K562 (cell line): ENCODE data around the gene PSMB7. TPM values are rescaled to one million over a fixed set of nuclear protein-coding genes. Genes with fewer than 3 reads are reported as not detected.

Experiments used
- ATAC-seq: fragments of 200-7000 bp; cut with Tn5 transposase; 3 replicates; pipeline ENCODE4 v1.9.1; 2020; ENCODE audit warnings: moderate library complexity
- BruUV-seq: library from RNA; stranded (reverse); fragments of 400-500 nt; replicated peaks from 2 replicates; lab custom pipeline; 2021; lab: Mats Ljungman, UMichigan
- CTCF ChIA-PET: fragments of 300-600 bp; formaldehyde crosslinking; extraction: SDS; loops from one replicate; lab custom pipeline; 2021; ENCODE audit warnings: low intra/inter-chr PET ratio; lab: Yijun Ruan, JAX
- POLR2A ChIA-PET: fragments of 300-600, 350-650 bp; sonication (Branson Sonifier 250); formaldehyde crosslinking; extraction: SDS; loops from one replicate; lab custom pipeline; 2021; ENCODE audit warnings: antibody characterized with exemption, inconsistent platforms; lab: Yijun Ruan, JAX
- DNase-seq, 4 experiments: peaks; one replicate each; pipeline versions ENCODE4 v3.0.0 to v3.0.0-alpha.2; 2011 to 2018; ENCODE audit warnings: low spot score in 3 of 4, mixed read lengths in 3 of 4; ENCODE audit errors: extremely low read depth in 1 of 4
- FAIRE-seq: peaks from 2 replicates; lab custom pipeline; 2011; peaks lifted over from hg19 to GRCh38; lab: Jason Lieb, UNC
- H2AFZ ChIP-seq: 2 replicates; pipeline ENCODE4 v1.6.0; 2011; ENCODE audit warnings: low read depth, low read length, control low read depth, inconsistent platforms
- H3K27ac ChIP-seq: fragments of 200-600 bp; 3 replicates; pipeline ENCODE4 v1.8.0; 2011; ENCODE audit warnings: low read depth, mild to moderate bottlenecking, control low read depth, inconsistent platforms, low read length, moderate library complexity, mixed read lengths; ENCODE audit errors: extremely low read depth
- H3K27me3 ChIP-seq, 2 experiments: fragments of 300-600 bp in 1 of 2; 2 replicates in 1 of 2; 3 replicates in 1 of 2; pipeline versions ENCODE4 v1.6.0 to v1.8.0; 2011; ENCODE audit warnings: inconsistent platforms in 2 of 2, low read length in 2 of 2, mild to moderate bottlenecking in 1 of 2, mixed read lengths in 1 of 2, moderate library complexity in 1 of 2; ENCODE audit not compliant: control insufficient read depth in 2 of 2, insufficient read depth in 2 of 2
- H3K36me3 ChIP-seq: fragments of 300-600 bp; 3 replicates; pipeline ENCODE4 v1.8.0; 2011; ENCODE audit warnings: mild to moderate bottlenecking, low read length, inconsistent platforms; ENCODE audit not compliant: control insufficient read depth, insufficient read depth
- H3K4me1 ChIP-seq, 2 experiments: fragments of 200-600 bp in 1 of 2; replicated peaks in 1 of 2; 2 replicates in 1 of 2; 3 replicates in 1 of 2; pipeline versions ENCODE4 v1.5.1 to v1.8.0; 2011; ENCODE audit warnings: inconsistent platforms in 2 of 2, low read length in 2 of 2, mild to moderate bottlenecking in 1 of 2, mixed read lengths in 1 of 2, moderate library complexity in 1 of 2; ENCODE audit not compliant: control insufficient read depth in 2 of 2, insufficient read depth in 2 of 2
- H3K4me2 ChIP-seq: 2 replicates; pipeline ENCODE4 v1.6.1; 2011; ENCODE audit warnings: low read length, control low read depth, inconsistent platforms, mixed read lengths; ENCODE audit not compliant: insufficient read depth
- H3K4me3 ChIP-seq: fragments of 200-600 bp; sonication (generic), shearing (Covaris generic); 2 replicates; pipeline ENCODE4 v1.5.1; 2016; ENCODE audit warnings: control low read depth, inconsistent platforms
- H3K79me2 ChIP-seq: fragments of 200-600 bp; 3 replicates; pipeline ENCODE4 v1.8.0; 2011; ENCODE audit warnings: low read length, inconsistent platforms; ENCODE audit not compliant: control insufficient read depth, insufficient read depth
- H3K9ac ChIP-seq, 2 experiments: 2 replicates each; pipeline versions ENCODE4 v1.6.0 to v1.6.1; 2011; ENCODE audit warnings: low read depth in 2 of 2, low read length in 2 of 2, control low read depth in 1 of 2, inconsistent platforms in 1 of 2, mild to moderate bottlenecking in 1 of 2, mixed read lengths in 1 of 2; ENCODE audit not compliant: insufficient read depth in 1 of 2
- H3K9me1 ChIP-seq: one replicate; pipeline ENCODE4 v1.6.0; 2011; ENCODE audit warnings: inconsistent platforms, mild to moderate bottlenecking, low read length, moderate library complexity; ENCODE audit not compliant: control insufficient read depth, insufficient read depth
- H3K9me3 ChIP-seq: replicated peaks from 2 replicates; pipeline ENCODE4 v1.5.1; 2011; ENCODE audit warnings: low read depth, low read length, inconsistent platforms; ENCODE audit not compliant: control insufficient read depth, insufficient read depth
- H4K20me1 ChIP-seq: replicated peaks from 2 replicates; pipeline ENCODE4 v1.6.1; 2011; ENCODE audit warnings: low read length, inconsistent platforms, mixed read lengths; ENCODE audit not compliant: control insufficient read depth, insufficient read depth
- ARID1B ChIP-seq: fragments of 450-650 bp; IDR thresholded peaks from 2 replicates; pipeline ENCODE4 v1.6.1; 2016; ENCODE audit warnings: antibody characterized with exemption, mild to moderate bottlenecking, inconsistent platforms
- BCOR ChIP-seq: fragments of 450-650 bp; IDR thresholded peaks from 2 replicates; pipeline ENCODE4 v1.6.1; 2016
- EP300 ChIP-seq: IDR thresholded peaks from 2 replicates; pipeline ENCODE4 v1.6.1; 2012; ENCODE audit warnings: low read length, improper control_type of control experiment
- ETS2 ChIP-seq: IDR thresholded peaks from 2 replicates; pipeline ENCODE4 v1.6.1; 2016; ENCODE audit warnings: borderline replicate concordance, missing genetic modification characterization, mild to moderate bottlenecking, moderate library complexity, missing compliant biosample characterization; ENCODE audit not compliant: poor library complexity, severe bottlenecking
- FOXJ3 ChIP-seq: sonication (generic); formaldehyde crosslinking; IDR thresholded peaks from 2 replicates; pipeline ENCODE4 v1.4.0; 2020; ENCODE audit warnings: mild to moderate bottlenecking, missing genetic modification reagents
- HOMEZ ChIP-seq: fragments of 250-450 bp; sonication (Bioruptor Pico); IDR thresholded peaks from 2 replicates; pipeline ENCODE4 v1.4.0; 2020; ENCODE audit warnings: mild to moderate bottlenecking, moderate library complexity
- MAX ChIP-seq: sonication (generic); formaldehyde crosslinking; IDR thresholded peaks from 2 replicates; pipeline ENCODE4 v1.9.0; 2022; ENCODE audit warnings: mild to moderate bottlenecking, missing genetic modification reagents
- MYC ChIP-seq, 2 experiments: fragments of 250-450 bp in 1 of 2; sonication (Bioruptor Pico) in 1 of 2; IDR thresholded peaks; 2 replicates each; pipeline versions ENCODE4 v1.5.1 to v1.6.1; 2012 to 2021; ENCODE audit warnings: low read depth in 2 of 2, borderline replicate concordance in 1 of 2, improper control_type of control experiment in 1 of 2, low read length in 1 of 2, mild to moderate bottlenecking in 1 of 2, moderate library complexity in 1 of 2
- NFE2L1 ChIP-seq: fragments of 450-650 bp; IDR thresholded peaks from 2 replicates; pipeline ENCODE4 v1.6.1; 2016; ENCODE audit warnings: missing genetic modification characterization, low read depth, mild to moderate bottlenecking, missing compliant biosample characterization, moderate library complexity, borderline replicate concordance
- PHF8 ChIP-seq: fragments of 200-600 bp; sonication (generic); IDR thresholded peaks from 2 replicates; pipeline ENCODE4 v1.6.1; 2012; ENCODE audit warnings: mixed run types, mild to moderate bottlenecking, inconsistent platforms, low read length, moderate library complexity, borderline replicate concordance
- RAD51 ChIP-seq: fragments of 450-650 bp; IDR thresholded peaks from 2 replicates; pipeline ENCODE4 v1.7.1; 2016; ENCODE audit warnings: low read depth, mild to moderate bottlenecking, borderline replicate concordance
- SP1 ChIP-seq: sonication (generic); formaldehyde crosslinking; IDR thresholded peaks from 2 replicates; pipeline ENCODE4 v1.8.1; 2022; ENCODE audit warnings: mild to moderate bottlenecking, missing genetic modification reagents
- ZNF224 ChIP-seq: sonication (generic); formaldehyde crosslinking; IDR thresholded peaks from 2 replicates; pipeline ENCODE4 v1.8.0; 2022; ENCODE audit warnings: mild to moderate bottlenecking, missing genetic modification reagents
- ZNF398 ChIP-seq: fragments of 250-450 bp; sonication (Bioruptor Pico); IDR thresholded peaks from 2 replicates; pipeline ENCODE4 v1.8.0; 2021; ENCODE audit warnings: moderate library complexity, mild to moderate bottlenecking, inconsistent platforms
- ZNF551 ChIP-seq: fragments of 250-450 bp; sonication (Bioruptor Pico); IDR thresholded peaks from 2 replicates; pipeline ENCODE4 v1.5.0; 2021; ENCODE audit warnings: mild to moderate bottlenecking, moderate library complexity
- ZNF655 ChIP-seq: fragments of 250-450 bp; sonication (Bioruptor Pico); IDR thresholded peaks from 2 replicates; pipeline ENCODE4 v1.5.0; 2021
- in situ Hi-C: fragments of 300-500 bp; cut with MboI; formaldehyde crosslinking; loops from 4 replicates; pipeline ENCODE4 v1.15.0; 2018; ENCODE audit warnings: inconsistent platforms, mixed read lengths
- intact Hi-C: fragments of 100-400 bp; cut with micrococcal nuclease; formaldehyde crosslinking; loops from 2 replicates; pipeline ENCODE4 v1.14.2; 2022
- polyA plus RNA-seq, 8 experiments: library from polyadenylated mRNA; depleted of rRNA in 4 of 8; stranded (reverse) in 5 of 8; unstranded in 3 of 8; fragments of >200 nt; fragmentation: Nextera tagmentation in 2 of 8; fragmentation: Illumina TruSeq in 1 of 8; extraction: Ambion mirVana in 2 of 8; extraction: Trizol in 1 of 8; gene quantifications; 2 replicates each; pipeline versions ENCODE4 v1.2.1 to v1.2.3, GENCODE V29; 2011 to 2014; ENCODE audit warnings: inconsistent platforms in 1 of 8, missing spikeins in 1 of 8
- total RNA-seq, 7 experiments: library from RNA; depleted of rRNA in 6 of 7; stranded (reverse); fragments of >200 nt in 6 of 7; fragmentation: Illumina TruSeq in 2 of 7; extraction: Trizol in 2 of 7; gene quantifications; 2 replicates each; pipeline versions ENCODE4 v1.2.1 to v1.2.3, GENCODE V29; 2011 to 2021; ENCODE audit warnings: low replicate concordance in 1 of 7

Gene PSMB7
- total and polyA plus RNA-seq, 9 of the 15 experiments (the other 6 are each of a cell fraction or from before 2014, with no cell fraction given), result 321 to 978 (median 407) TPM

- H3K4me2 ChIP-seq, result no peak overlapping the region
- H3K79me2 ChIP-seq, result peaks cover 98% of the 10 kb centered on the region
- H2AFZ ChIP-seq, result no peak overlapping the region
- H3K27me3 ChIP-seq, result no peaks in the 10 kb centered on the region
- peaks cover 17% of the 10 kb centered on the region for H4K20me1 ChIP-seq
- DNase-seq, result no peak
- BruUV-seq, result no TSS peak
- in situ Hi-C loops (no loop called here), intact Hi-C loops (no loop called here)
- ATAC-seq, result no peak
- peaks cover 39% of the 10 kb centered on the region for H3K36me3 ChIP-seq
- CTCF ChIA-PET, result no interaction called here
- H3K4me1 ChIP-seq, result peaks cover 0 to 17% of the 10 kb centered on the region in 2 experiments; a peak in 4 of 5 replicates
- no peak overlapping the region for H3K27ac ChIP-seq
- peaks cover under 1% of the 10 kb centered on the region for H3K9me1 ChIP-seq
- H3K4me3 ChIP-seq, result no peak overlapping the region
- H3K9ac ChIP-seq, result no peak overlapping the region
- peaks cover 4% of the 10 kb centered on the region for H3K9me3 ChIP-seq
- no peak for FAIRE-seq
- POLR2A ChIA-PET, result no interaction called here
- TF ChIP-seq BCOR (no peak), ZNF655 (CRISPR knock-in tag) (no peak), SP1 (CRISPR knock-in tag) (no peak), RAD51 (no peak), ZNF398 (CRISPR knock-in tag) (no peak), ZNF551 (no peak), EP300 (no peak), ARID1B (no peak), ETS2 (tag) (no peak), NFE2L1 (no peak), ZNF224 (CRISPR knock-in tag) (no peak), HOMEZ (CRISPR knock-in tag) (no peak), MYC (IDR thresholded peaks at IDR 0.05; ENCODE audit: low read depth, low read length) (no peak), MYC (CRISPR knock-in tag; IDR thresholded peaks at IDR 0.05; ENCODE audit: borderline replicate concordance, low read depth) (no peak), MAX (CRISPR knock-in tag) (no peak), PHF8 (no peak), FOXJ3 (no peak)
Observed at GRCh38 chr9:124372038-124372437, 43.2 kb downstream of the PSMB7 start.
